Measurements from ENCODE around the gene SCRT2. TPM values are rescaled to one million over a fixed set of nuclear protein-coding genes. Genes with fewer than 3 reads are reported as not detected.

Gene SCRT2
- total and polyA plus RNA-seq, 2 experiments from 2014 or later: not detected

GRCh38 chr20:671252-672030 lies 4.2 kb downstream of the SCRT2 start:
- Histone ChIP-seq H3K4me1 (ENCODE audit: insufficient read depth) (no peaks in the 10 kb centered on the region), H4K20me1 (ENCODE audit: insufficient read depth) (no peaks in the 10 kb centered on the region), H3K4me2 (ENCODE audit: unreplicated experiment) (no peak overlapping the region), H3K27ac (no peak overlapping the region), H3K9me3 (ENCODE audit: low read depth) (no peaks in the 10 kb centered on the region), H3F3A (ENCODE audit: insufficient read depth) (no peaks in the 10 kb centered on the region), H3K9ac (no peak overlapping the region), H2AFZ (no peak overlapping the region), H3K27me3 (replicated peaks; ENCODE audit: insufficient read depth) (peaks cover 16% of the 10 kb centered on the region), H3K4me3 (no peak overlapping the region), H3K9me2 (ENCODE audit: insufficient read depth) (no peaks in the 10 kb centered on the region), H3K36me3 (ENCODE audit: low read depth) (no peaks in the 10 kb centered on the region), H3K79me2 (ENCODE audit: insufficient read depth) (no peaks in the 10 kb centered on the region)
- TF ChIP-seq EZH2phosphoT487 (IDR thresholded peaks at IDR 0.05; ENCODE audit: insufficient read depth, low read depth): no peak
- TF ChIP-seq EZH2 (IDR thresholded peaks at IDR 0.05; ENCODE audit: insufficient read depth, poor library complexity, severe bottlenecking): no peak
- DNase-seq: no peak
- WGBS, 2 experiments (ENCODE audit: low coverage in 1 of 2, low lambda C conversion rate in 2 of 2, missing lambda C conversion rate in 2 of 2): 42 to 49% methylated on average over 9 of the region's 9 CpGs
- in situ Hi-C loops (cut with MboI): no loop called here

GRCh38 chr20:669573-669972 lies 6.0 kb downstream of the SCRT2 start:
- H4K20me1 ChIP-seq (ENCODE audit: insufficient read depth): no peaks in the 10 kb centered on the region
- no peaks in the 10 kb centered on the region for H3F3A ChIP-seq (ENCODE audit: insufficient read depth)
- H3K4me2 ChIP-seq (ENCODE audit: unreplicated experiment): no peak overlapping the region
- H3K4me1 ChIP-seq (ENCODE audit: insufficient read depth): no peaks in the 10 kb centered on the region
- no peak for DNase-seq
- in situ Hi-C loops (cut with MboI): no loop called here
- no peak overlapping the region for H3K4me3 ChIP-seq
- no peak overlapping the region for H3K27ac ChIP-seq
- H3K36me3 ChIP-seq (ENCODE audit: low read depth): no peaks in the 10 kb centered on the region
- H3K79me2 ChIP-seq (ENCODE audit: insufficient read depth): no peaks in the 10 kb centered on the region
- peaks cover 24% of the 10 kb centered on the region for H3K27me3 ChIP-seq (replicated peaks; ENCODE audit: insufficient read depth)
- WGBS, 2 experiments (ENCODE audit: low coverage in 1 of 2, low lambda C conversion rate in 2 of 2, missing lambda C conversion rate in 2 of 2): 34 to 46% methylated on average over 7 of the region's 7 CpGs
- H2AFZ ChIP-seq: no peak overlapping the region
- TF ChIP-seq EZH2phosphoT487 (IDR thresholded peaks at IDR 0.05; ENCODE audit: insufficient read depth, low read depth) (no peak), EZH2 (IDR thresholded peaks at IDR 0.05; ENCODE audit: insufficient read depth, poor library complexity, severe bottlenecking) (no peak)
- no peaks in the 10 kb centered on the region for H3K9me3 ChIP-seq (ENCODE audit: low read depth)
- H3K9me2 ChIP-seq (ENCODE audit: insufficient read depth): no peaks in the 10 kb centered on the region
- H3K9ac ChIP-seq: no peak overlapping the region

GRCh38 chr20:668638-669037 lies 7.0 kb downstream of the SCRT2 start:
- H3K27me3 ChIP-seq (replicated peaks; ENCODE audit: insufficient read depth): peaks cover 27% of the 10 kb centered on the region
- no peak overlapping the region for H2AFZ ChIP-seq
- WGBS, 2 experiments (ENCODE audit: low coverage in 1 of 2, low lambda C conversion rate in 2 of 2, missing lambda C conversion rate in 2 of 2): 38 to 43% methylated on average over 3 of the region's 3 CpGs

GRCh38 chr20:668050-668449 lies 7.6 kb downstream of the SCRT2 start:
- H3K27me3 ChIP-seq (replicated peaks; ENCODE audit: insufficient read depth): peaks cover 27% of the 10 kb centered on the region
- no peaks in the 10 kb centered on the region for H3K79me2 ChIP-seq (ENCODE audit: insufficient read depth)
- no peak overlapping the region for H3K27ac ChIP-seq
- in situ Hi-C loops (cut with MboI): no loop called here
- no peak for DNase-seq
- H3K9me3 ChIP-seq (ENCODE audit: low read depth): no peaks in the 10 kb centered on the region
- no peak overlapping the region for H2AFZ ChIP-seq
- no peaks in the 10 kb centered on the region for H3K4me1 ChIP-seq (ENCODE audit: insufficient read depth)
- no peak for TF ChIP-seq EZH2 (IDR thresholded peaks at IDR 0.05; ENCODE audit: insufficient read depth, poor library complexity, severe bottlenecking)
- no peak for TF ChIP-seq EZH2phosphoT487 (IDR thresholded peaks at IDR 0.05; ENCODE audit: insufficient read depth, low read depth)
- H3K4me2 ChIP-seq (ENCODE audit: unreplicated experiment): no peak overlapping the region
- no peak overlapping the region for H3K9ac ChIP-seq
- H3K9me2 ChIP-seq (ENCODE audit: insufficient read depth): no peaks in the 10 kb centered on the region
- H4K20me1 ChIP-seq (ENCODE audit: insufficient read depth): no peaks in the 10 kb centered on the region
- H3F3A ChIP-seq (ENCODE audit: insufficient read depth): no peaks in the 10 kb centered on the region
- no peaks in the 10 kb centered on the region for H3K36me3 ChIP-seq (ENCODE audit: low read depth)
- no peak overlapping the region for H3K4me3 ChIP-seq

More at GRCh38 chr20:668638-669037, 7.0 kb downstream of the SCRT2 start:
- H3K9ac ChIP-seq: no peak overlapping the region
- H3K4me1 ChIP-seq (ENCODE audit: insufficient read depth): no peaks in the 10 kb centered on the region
- DNase-seq: no peak
- H3K27ac ChIP-seq: no peak overlapping the region
- no peak for TF ChIP-seq EZH2 (IDR thresholded peaks at IDR 0.05; ENCODE audit: insufficient read depth, poor library complexity, severe bottlenecking)
- no peak for TF ChIP-seq EZH2phosphoT487 (IDR thresholded peaks at IDR 0.05; ENCODE audit: insufficient read depth, low read depth)
- H3F3A ChIP-seq (ENCODE audit: insufficient read depth): no peaks in the 10 kb centered on the region
- no peaks in the 10 kb centered on the region for H3K9me2 ChIP-seq (ENCODE audit: insufficient read depth)
- H4K20me1 ChIP-seq (ENCODE audit: insufficient read depth): no peaks in the 10 kb centered on the region
- no peak overlapping the region for H3K4me2 ChIP-seq (ENCODE audit: unreplicated experiment)
- H3K9me3 ChIP-seq (ENCODE audit: low read depth): no peaks in the 10 kb centered on the region
- in situ Hi-C loops (cut with MboI): no loop called here
- H3K79me2 ChIP-seq (ENCODE audit: insufficient read depth): no peaks in the 10 kb centered on the region
- no peaks in the 10 kb centered on the region for H3K36me3 ChIP-seq (ENCODE audit: low read depth)
- H3K4me3 ChIP-seq: no peak overlapping the region

Data from GM23248 (cell line).